Liver (tissue), 3 donors: Measurements from ENCODE around the gene PRKN.

ENCODE experiments used
- ATF3 ChIP-seq: IDR thresholded peaks from 2 replicates; pipeline ENCODE4 v1.6.1; 2016; ENCODE audit warnings: antibody characterized with exemption
- CTCF ChIP-seq: fragments of 150-350 bp; IDR thresholded peaks from 2 replicates; pipeline ENCODE4 v1.5.1; 2017; ENCODE audit warnings: improper control_type of control experiment, low read depth, low read length; ENCODE audit not compliant: missing input control
- EGR1 ChIP-seq, 2 donors: IDR thresholded peaks; 2 replicates each; pipeline ENCODE4 v1.6.1; 2016 to 2018; ENCODE audit warnings: antibody characterized with exemption in 2 of 2, low read depth in 2 of 2
- FOXA1 ChIP-seq: IDR thresholded peaks from 2 replicates; pipeline ENCODE4 v1.6.1; 2016; ENCODE audit warnings: antibody characterized with exemption
- GABPA ChIP-seq, 2 donors: IDR thresholded peaks in 1 of 2; conservative IDR thresholded peaks in 1 of 2; 2 replicates each; pipeline ENCODE4 v1.6.1; 2016; ENCODE audit warnings: antibody characterized with exemption in 2 of 2, mild to moderate bottlenecking in 1 of 2, moderate library complexity in 1 of 2
- HNF4A ChIP-seq, 2 donors: conservative IDR thresholded peaks; 2 replicates each; pipeline ENCODE4 v1.6.1; 2016; ENCODE audit warnings: antibody characterized with exemption in 2 of 2, mild to moderate bottlenecking in 2 of 2
- JUND ChIP-seq, 2 donors: IDR thresholded peaks; 2 replicates each; pipeline ENCODE4 v1.6.1; 2016; ENCODE audit warnings: antibody characterized with exemption in 2 of 2
- MAX ChIP-seq: IDR thresholded peaks from 2 replicates; pipeline ENCODE4 v1.6.1; 2016; ENCODE audit warnings: antibody characterized with exemption
- RAD21 ChIP-seq, 2 donors: IDR thresholded peaks; 2 replicates each; pipeline ENCODE4 v1.6.1; 2016; ENCODE audit warnings: antibody characterized with exemption in 2 of 2, mild to moderate bottlenecking in 2 of 2
- REST ChIP-seq: IDR thresholded peaks from 2 replicates; pipeline ENCODE4 v1.6.1; 2016; ENCODE audit warnings: antibody characterized with exemption, mild to moderate bottlenecking
- RXRA ChIP-seq, 2 donors: IDR thresholded peaks; 2 replicates each; pipeline ENCODE4 v1.6.1; 2017 to 2018; ENCODE audit warnings: antibody characterized with exemption in 2 of 2, mild to moderate bottlenecking in 1 of 2
- TAF1 ChIP-seq: conservative IDR thresholded peaks from 2 replicates; pipeline ENCODE4 v1.6.1; 2016; ENCODE audit warnings: antibody characterized with exemption, mild to moderate bottlenecking
- YY1 ChIP-seq: IDR thresholded peaks from 2 replicates; pipeline ENCODE4 v1.6.1; 2016; ENCODE audit warnings: antibody characterized with exemption, mild to moderate bottlenecking
- ZBTB33 ChIP-seq: IDR thresholded peaks from 2 replicates; pipeline ENCODE4 v1.6.1; 2016; ENCODE audit warnings: antibody characterized with exemption
- donor health status: healthy.
- donor health status: healthy.

- no peak for TF ChIP-seq CTCF
- no peak for TF ChIP-seq REST
- no peak for TF ChIP-seq RAD21 (IDR thresholded peaks at IDR 0.05)
- TF ChIP-seq GABPA (IDR thresholded peaks at IDR 0.05 in 1 of 2, conservative IDR thresholded peaks at IDR 0.05 in 1 of 2), result no peak
- no peak for TF ChIP-seq YY1
- no peak for TF ChIP-seq HNF4A (conservative IDR thresholded peaks at IDR 0.05)
- no peak for TF ChIP-seq ATF3
- no peak for TF ChIP-seq MAX
- TF ChIP-seq JUND (IDR thresholded peaks at IDR 0.05), result no peak
- TF ChIP-seq TAF1, result no peak
- TF ChIP-seq ZBTB33, result no peak
- no peak for TF ChIP-seq FOXA1
- TF ChIP-seq EGR1 (IDR thresholded peaks at IDR 0.05; ENCODE audit: low read depth in 2 of 2), result no peak
- no peak for TF ChIP-seq RXRA (IDR thresholded peaks at IDR 0.05)
Measured at GRCh38 chr6:161837854-161838253, 889.7 kb downstream of the PRKN start.
